KMS-11 (cell line): ENCODE results near the gene IDE.
"Not testable (repeated sequence)": the region's sequence is repeated elsewhere in the genome, so short reads cannot be mapped to it uniquely, and the experiment has no call there.

ENCODE experiments used
- H2AFZ ChIP-seq: fragments of 200-600 bp; sonication (generic); 2 replicates; pipeline ENCODE4 v1.6.1; 2016; ENCODE audit warnings: antibody characterized with exemption, mixed run types, low read depth
- H3K27ac ChIP-seq: fragments of 200-600 bp; sonication (generic); 2 replicates; pipeline ENCODE4 v1.6.1; 2016; ENCODE audit warnings: mild to moderate bottlenecking, mixed run types
- H3K27me3 ChIP-seq: fragments of 200-600 bp; sonication (generic); 2 replicates; pipeline ENCODE4 v1.6.1; 2017; ENCODE audit warnings: mild to moderate bottlenecking, low read depth, mixed run types, moderate library complexity; ENCODE audit not compliant: insufficient read depth
- H3K36me3 ChIP-seq: fragments of 200-600 bp; sonication (generic); 2 replicates; pipeline ENCODE4 v1.6.1; 2017; ENCODE audit warnings: mild to moderate bottlenecking, mixed run types; ENCODE audit not compliant: insufficient read depth
- H3K4me1 ChIP-seq: fragments of 200-600 bp; sonication (generic); 2 replicates; pipeline ENCODE4 v1.6.1; 2016; ENCODE audit warnings: mild to moderate bottlenecking, low read depth, mixed run types; ENCODE audit not compliant: poor library complexity, severe bottlenecking
- H3K4me2 ChIP-seq: fragments of 200-600 bp; sonication (generic); 2 replicates; pipeline ENCODE4 v1.7.0; 2016; ENCODE audit warnings: mild to moderate bottlenecking, mixed run types
- H3K4me3 ChIP-seq: fragments of 200-600 bp; sonication (generic); IDR thresholded peaks from 2 replicates; pipeline ENCODE4 v1.6.1; 2017; ENCODE audit warnings: low read depth, low read length, mixed read lengths; ENCODE audit not compliant: insufficient read depth
- H3K79me2 ChIP-seq: fragments of 200-600 bp; sonication (generic); 2 replicates; pipeline ENCODE4 v1.6.1; 2016; ENCODE audit warnings: low read depth, mixed run types; ENCODE audit not compliant: insufficient read depth
- H3K9ac ChIP-seq: fragments of 200-600 bp; sonication (generic); 2 replicates; pipeline ENCODE4 v1.6.1; 2016; ENCODE audit warnings: mild to moderate bottlenecking, mixed run types
- H4K20me1 ChIP-seq: fragments of 200-600 bp; sonication (generic); 2 replicates; pipeline ENCODE4 v1.6.1; 2016; ENCODE audit warnings: mild to moderate bottlenecking, mixed run types; ENCODE audit not compliant: insufficient read depth
- CTCF ChIP-seq: fragments of 200-600 bp; sonication (generic); conservative IDR thresholded peaks from 2 replicates; pipeline ENCODE4 v1.6.1; 2017; ENCODE audit warnings: low read depth, mild to moderate bottlenecking, antibody characterized with exemption, low read length, moderate library complexity, mixed read lengths

The IDE gene

GRCh38 chr10:92440578-92440977 is 133.3 kb downstream of the IDE start:
- no peaks in the 10 kb centered on the region for H4K20me1 ChIP-seq
- no peak for TF ChIP-seq CTCF
- H3K27ac ChIP-seq, result no peak overlapping the region
- H3K4me2 ChIP-seq, result no peak overlapping the region
- H3K9ac ChIP-seq, result no peak overlapping the region
- no peaks in the 10 kb centered on the region for H3K36me3 ChIP-seq
- H2AFZ ChIP-seq, result no peak overlapping the region
- peaks cover 8% of the 10 kb centered on the region for H3K4me1 ChIP-seq
- no peaks in the 10 kb centered on the region for H3K27me3 ChIP-seq
- H3K79me2 ChIP-seq, result no peaks in the 10 kb centered on the region
- no peak overlapping the region for H3K4me3 ChIP-seq

GRCh38 chr10:92438220-92438619 is 135.7 kb downstream of the IDE start:
- Histone ChIP-seq H3K4me1 (peaks cover 19% of the 10 kb centered on the region), H3K9ac (no peak overlapping the region), H3K4me3 (no peak overlapping the region), H3K79me2 (no peaks in the 10 kb centered on the region), H3K4me2 (no peak overlapping the region), H4K20me1 (no peaks in the 10 kb centered on the region), H3K27me3 (no peaks in the 10 kb centered on the region), H3K36me3 (no peaks in the 10 kb centered on the region), H3K27ac (no peak overlapping the region), H2AFZ (no peak overlapping the region)
- TF ChIP-seq CTCF, result no peak

GRCh38 chr10:92436611-92437010 is 137.3 kb downstream of the IDE start:
- no peak for TF ChIP-seq CTCF
- Histone ChIP-seq H3K4me2 (no peak overlapping the region), H3K27ac (no peak overlapping the region)

DNA sequence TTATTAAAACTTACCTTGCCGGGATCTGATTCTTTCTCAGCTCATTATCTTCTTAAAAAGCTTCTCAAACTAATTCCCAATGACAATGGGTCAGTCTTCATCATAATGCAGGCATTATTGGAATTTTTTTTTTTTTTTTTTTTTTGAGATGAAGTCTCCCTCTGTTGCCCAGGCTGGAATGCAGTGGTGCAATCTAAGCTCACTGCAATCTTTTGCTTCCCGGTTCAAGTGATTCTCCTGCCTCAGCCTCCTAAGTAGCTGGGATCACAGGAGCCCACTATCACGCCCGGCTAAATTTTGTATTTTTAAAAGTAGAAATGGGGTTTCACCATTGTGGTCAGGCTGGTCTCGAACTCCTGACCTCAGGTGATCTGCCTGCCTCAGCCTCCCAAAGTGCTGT is 137.8 kb downstream of the IDE start:
- H3K4me3 ChIP-seq, H2AFZ ChIP-seq, H3K27me3 ChIP-seq, H3K27ac ChIP-seq, H3K79me2 ChIP-seq, H3K36me3 ChIP-seq, H4K20me1 ChIP-seq, H3K4me2 ChIP-seq, H3K9ac ChIP-seq: not testable (repeated sequence)
- H3K4me1 ChIP-seq, result peaks cover 19% of the 10 kb centered on the region

More at GRCh38 chr10:92436611-92437010, 137.3 kb downstream of the IDE start:
- Histone ChIP-seq H3K27me3 (no peaks in the 10 kb centered on the region), H3K4me1 (peaks cover 19% of the 10 kb centered on the region), H2AFZ (no peak overlapping the region), H3K9ac (no peak overlapping the region), H3K79me2 (no peaks in the 10 kb centered on the region), H4K20me1 (no peaks in the 10 kb centered on the region), H3K4me3 (no peak overlapping the region), H3K36me3 (no peaks in the 10 kb centered on the region)

DNA sequence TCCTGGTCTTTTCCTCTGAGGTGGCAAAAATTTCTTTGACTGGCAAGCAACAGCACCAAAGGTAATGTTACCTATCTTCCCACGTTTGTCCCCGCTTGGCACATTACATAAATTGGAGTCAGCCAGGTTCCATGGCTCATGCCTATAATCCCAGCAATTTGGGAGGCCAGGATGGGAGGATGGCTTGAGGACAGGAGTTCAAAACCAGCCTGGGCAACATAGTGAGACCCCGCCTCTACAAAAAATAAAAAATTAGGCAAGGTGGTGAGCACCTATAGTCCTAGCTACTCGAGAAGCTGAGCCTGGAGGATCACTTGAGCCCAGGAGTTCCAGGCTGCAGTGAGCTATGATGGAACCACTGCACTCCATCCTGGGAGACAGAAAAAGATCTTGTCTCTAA is 139.5 kb downstream of the IDE start:
- Histone ChIP-seq H3K4me2 (no peak overlapping the region), H3K27me3 (no peaks in the 10 kb centered on the region), H3K4me3 (no peak overlapping the region), H3K4me1 (peaks cover 19% of the 10 kb centered on the region), H2AFZ (no peak overlapping the region), H3K9ac (no peak overlapping the region), H3K79me2 (no peaks in the 10 kb centered on the region), H3K27ac (no peak overlapping the region), H3K36me3 (no peaks in the 10 kb centered on the region), H4K20me1 (no peaks in the 10 kb centered on the region)
- TF ChIP-seq CTCF, result no peak
